Adrenal gland (tissue), 12 donors: Measurements from ENCODE around the gene LRCH2. TPM values are rescaled to one million over a fixed set of nuclear protein-coding genes. Genes with fewer than 3 reads are reported as not detected.

Experiments used
- DNase-seq, 7 donors: peaks; one replicate each; pipeline ENCODE4 v3.0.0-alpha.2; 2019 to 2020
- H3K27ac ChIP-seq, 5 donors: fragments of 200-600 bp; sonication (generic) in 4 of 5; 1 replicate in 3 of 5; 2 replicates in 2 of 5; pipeline versions ENCODE4 v1.5.1 to v1.8.0; 2016 to 2020; ENCODE audit warnings: mild to moderate bottlenecking in 1 of 5
- H3K27me3 ChIP-seq: fragments of 200-600 bp; 2 replicates; pipeline ENCODE4 v1.8.0; 2021
- H3K36me3 ChIP-seq, 2 donors: fragments of 200-600 bp; replicated peaks in 1 of 2; 1 replicate in 1 of 2; 2 replicates in 1 of 2; pipeline versions ENCODE4 v1.5.1 to v1.8.0; 2018 to 2022
- H3K4me1 ChIP-seq, 2 donors: fragments of 200-600 bp; replicated peaks in 1 of 2; 1 replicate in 1 of 2; 2 replicates in 1 of 2; pipeline versions ENCODE4 v1.5.1 to v1.8.0; 2018 to 2021
- H3K4me3 ChIP-seq, 4 donors: fragments of 200-600 bp; sonication (generic) in 3 of 4; one replicate each; pipeline ENCODE4 v1.5.1; 2016 to 2018
- H3K9me3 ChIP-seq, 3 donors: fragments of 200-600 bp; sonication (generic) in 1 of 3; replicated peaks in 1 of 3; 1 replicate in 2 of 3; 2 replicates in 1 of 3; pipeline versions ENCODE4 v1.5.1 to v1.8.0; 2016 to 2021
- POLR2A ChIP-seq, 2 donors: fragments of 450-650 bp; IDR thresholded peaks; one replicate each; pipeline ENCODE4 v1.6.1; 2017; ENCODE audit warnings: antibody characterized with exemption in 2 of 2, mild to moderate bottlenecking in 2 of 2, moderate library complexity in 1 of 2
- WGBS, 4 donors: extraction: QIAGEN DNeasy Blood & Tissue Kit in 2 of 4; methylation state at CpG; one replicate each; pipeline versions ENCODE4 v1.1.5 to v1.1.7; 2013 to 2017; 5-methylcytosine and 5-hydroxymethylcytosine counted together
- intact Hi-C, 2 donors: fragments of 100-400 bp; cut with DNase I; formaldehyde crosslinking; loops; one replicate each; pipeline versions ENCODE4 v1.14.1 to v1.15.0; 2022 to 2023
- polyA plus RNA-seq, 3 donors: library from polyadenylated mRNA; stranded (reverse); fragments of 200-250 nt in 2 of 3; fragments of 350-450 nt in 1 of 3; fragmentation: Illumina TruSeq in 1 of 3; extraction: RNeasy Lipid Tissue Mini Kit (QIAGEN cat#74804) in 1 of 3; gene quantifications; one replicate each; pipeline ENCODE4 v1.2.3, GENCODE V29; 2013 to 2014
- small RNA-seq, 2 donors: library from RNA; depleted of rRNA; stranded (forward); fragments of <200 nt; gene quantifications; one replicate each; pipeline ENCODE3, GENCODE V24; 2016
- total RNA-seq, 9 donors: library from RNA; depleted of rRNA in 4 of 9; stranded (reverse); fragments of >200 nt in 4 of 9; fragments of 120-200 nt in 1 of 9; fragmentation: NEBNext Ultra II Directional in 1 of 9; extraction: Animal tissue kit (Norgen Biotek cat#: 25700) in 1 of 9; gene quantifications; one replicate each; pipeline versions ENCODE4 v1.1.0 to v1.2.4, GENCODE V29; 2013 to 2023
- TF ChIP-seq, protein P1 (sequence below), 6 experiments: fragments of 450-650 bp in 4 of 6; fragments of 200-600 bp in 2 of 6; sonication (generic) in 1 of 6; IDR thresholded peaks; 1 replicate in 5 of 6; 2 replicates in 1 of 6; pipeline versions ENCODE4 v1.5.1 to v1.8.0; 2016 to 2021; ENCODE audit warnings: antibody characterized with exemption in 6 of 6, mild to moderate bottlenecking in 2 of 6, moderate library complexity in 1 of 6
- donor health status: healthy with polysubstance abuse.
- donor health status: Bipolar disorder and iron deficiency.
- donor health status: DM: yes; HTN: yes; CAD: no.
- donor health status: DM: no; HTN: no; CAD: no.
- donor health status: DM: no; HTN: no; CAD: no.
- donor health status: DM: yes; HTN: yes; CAD: no.

The LRCH2 gene
- total and polyA plus RNA-seq, 12 donors, result 2.3 to 8.7 (median 5.9) TPM

DNA sequence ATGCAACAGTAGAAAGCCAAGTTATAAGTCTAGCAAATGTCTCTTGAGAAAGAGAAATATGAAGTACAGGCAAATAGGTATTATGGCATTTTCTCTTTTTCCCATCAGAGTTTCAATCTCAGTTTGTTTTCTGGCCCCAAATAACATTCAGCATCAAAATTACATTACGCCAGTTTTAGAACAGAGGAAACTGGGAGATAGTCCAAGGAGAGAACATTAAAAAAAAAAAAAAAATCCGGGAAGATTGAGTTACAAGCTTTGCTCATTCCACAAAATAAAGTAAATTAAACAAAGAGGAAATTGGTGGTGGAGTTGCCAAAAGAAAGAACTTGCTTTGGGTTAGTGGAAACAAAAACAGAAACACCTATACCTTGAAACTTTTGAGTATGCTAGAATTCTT, 166.1 kb downstream of the LRCH2 start:
- Histone ChIP-seq H3K4me1 (no peaks in the 10 kb centered on the region), H3K36me3 (no peaks in the 10 kb centered on the region), H3K9me3 (no peaks in the 10 kb centered on the region), H3K27me3 (peaks cover 9% of the 10 kb centered on the region), H3K27ac (no peak overlapping the region), H3K4me3 (no peak overlapping the region)
- 17 to 40% (median 26%) methylated on average over 2 of the region's 2 CpGs for WGBS, 4 donors
- DNase-seq, result no peak
- intact Hi-C loops, result no loop called here
- no peak for TF ChIP-seq POLR2A (IDR thresholded peaks at IDR 0.05)
- TF ChIP-seq, protein P1, sequence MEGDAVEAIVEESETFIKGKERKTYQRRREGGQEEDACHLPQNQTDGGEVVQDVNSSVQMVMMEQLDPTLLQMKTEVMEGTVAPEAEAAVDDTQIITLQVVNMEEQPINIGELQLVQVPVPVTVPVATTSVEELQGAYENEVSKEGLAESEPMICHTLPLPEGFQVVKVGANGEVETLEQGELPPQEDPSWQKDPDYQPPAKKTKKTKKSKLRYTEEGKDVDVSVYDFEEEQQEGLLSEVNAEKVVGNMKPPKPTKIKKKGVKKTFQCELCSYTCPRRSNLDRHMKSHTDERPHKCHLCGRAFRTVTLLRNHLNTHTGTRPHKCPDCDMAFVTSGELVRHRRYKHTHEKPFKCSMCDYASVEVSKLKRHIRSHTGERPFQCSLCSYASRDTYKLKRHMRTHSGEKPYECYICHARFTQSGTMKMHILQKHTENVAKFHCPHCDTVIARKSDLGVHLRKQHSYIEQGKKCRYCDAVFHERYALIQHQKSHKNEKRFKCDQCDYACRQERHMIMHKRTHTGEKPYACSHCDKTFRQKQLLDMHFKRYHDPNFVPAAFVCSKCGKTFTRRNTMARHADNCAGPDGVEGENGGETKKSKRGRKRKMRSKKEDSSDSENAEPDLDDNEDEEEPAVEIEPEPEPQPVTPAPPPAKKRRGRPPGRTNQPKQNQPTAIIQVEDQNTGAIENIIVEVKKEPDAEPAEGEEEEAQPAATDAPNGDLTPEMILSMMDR (IDR thresholded peaks at IDR 0.05), result no peak

DNA sequence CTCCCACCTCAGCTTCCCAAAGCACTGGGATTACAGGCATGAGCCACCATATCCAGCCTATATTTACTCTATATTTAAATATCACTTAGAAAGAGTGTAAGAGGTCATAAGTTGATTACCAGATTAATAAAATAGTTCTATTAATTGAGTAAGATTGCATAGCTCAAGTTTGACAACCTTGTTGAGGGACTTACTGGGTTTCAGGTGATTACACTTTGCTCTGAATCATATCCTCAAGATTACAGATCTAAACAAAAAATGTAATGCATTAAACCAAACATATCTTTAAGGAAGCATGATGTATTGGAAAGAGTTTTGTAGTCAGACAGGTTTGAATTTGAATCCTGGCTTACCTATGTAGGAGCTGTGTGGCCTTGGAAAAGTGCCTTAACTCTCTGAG, 168.6 kb downstream of the LRCH2 start:
- Histone ChIP-seq H3K36me3 (no peaks in the 10 kb centered on the region), H3K9me3 (no peaks in the 10 kb centered on the region), H3K4me1 (no peaks in the 10 kb centered on the region), H3K27ac (no peak overlapping the region), H3K27me3 (peaks cover 9% of the 10 kb centered on the region), H3K4me3 (no peak overlapping the region)
- intact Hi-C loops, result no loop called here
- no peak for DNase-seq
- TF ChIP-seq, protein P1 (IDR thresholded peaks at IDR 0.05), result no peak
- TF ChIP-seq POLR2A (IDR thresholded peaks at IDR 0.05), result no peak

Small RNAs within 50 kb of the gene (small RNA-seq; reads per million reads assigned to genes)
- gene RF00019, result 0 reads per million in 2 donors
- 336 to 419 reads per million in 2 donors for gene SNORA35B

Other genes with a start within 250 kb of the LRCH2 start
- 10 to 100 TPM in 1 of 9 donors, 1 to 10 TPM in 3, under 1 TPM in 4, not detected in 1; 0.33 to 16.0 (median 1.4) TPM for gene IL13RA2, start 216.5 kb downstream of the LRCH2 start, total RNA-seq
- 10 to 100 TPM in 1 of 3 donors, 1 to 10 TPM in 2; 1.4 to 19.4 (median 3.9) TPM for gene IL13RA2, start 216.5 kb downstream of the LRCH2 start, polyA plus RNA-seq
- gene RBMXL3, start 44.7 kb downstream of the LRCH2 start, total RNA-seq, result not detected
- not detected for gene RBMXL3, start 44.7 kb downstream of the LRCH2 start, polyA plus RNA-seq
- not detected for gene LUZP4, start 55.6 kb upstream of the LRCH2 start, total RNA-seq
- gene LUZP4, start 55.6 kb upstream of the LRCH2 start, polyA plus RNA-seq, result not detected